ENCODE results near the gene CRADD.

DNA sequence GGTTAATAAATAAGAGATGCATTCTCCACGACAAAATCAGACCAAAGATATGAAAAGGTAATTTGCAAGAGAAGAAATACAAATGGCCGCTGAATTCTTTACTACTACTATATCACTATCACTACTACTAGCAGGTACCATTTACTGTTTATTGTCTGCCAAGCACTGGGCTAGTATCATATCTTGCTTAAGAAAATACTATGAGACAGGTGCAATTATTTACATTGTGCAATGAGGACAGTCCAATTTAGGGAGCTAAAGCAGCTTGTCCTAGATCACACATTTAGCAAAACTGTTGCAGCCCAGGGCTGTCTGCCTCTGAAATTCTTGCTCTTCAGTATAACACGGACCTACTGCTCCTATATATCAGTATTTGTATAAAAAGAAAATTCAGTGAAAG is 52.8 kb downstream of the CRADD start:
- TF ChIP-seq, protein P1, sequence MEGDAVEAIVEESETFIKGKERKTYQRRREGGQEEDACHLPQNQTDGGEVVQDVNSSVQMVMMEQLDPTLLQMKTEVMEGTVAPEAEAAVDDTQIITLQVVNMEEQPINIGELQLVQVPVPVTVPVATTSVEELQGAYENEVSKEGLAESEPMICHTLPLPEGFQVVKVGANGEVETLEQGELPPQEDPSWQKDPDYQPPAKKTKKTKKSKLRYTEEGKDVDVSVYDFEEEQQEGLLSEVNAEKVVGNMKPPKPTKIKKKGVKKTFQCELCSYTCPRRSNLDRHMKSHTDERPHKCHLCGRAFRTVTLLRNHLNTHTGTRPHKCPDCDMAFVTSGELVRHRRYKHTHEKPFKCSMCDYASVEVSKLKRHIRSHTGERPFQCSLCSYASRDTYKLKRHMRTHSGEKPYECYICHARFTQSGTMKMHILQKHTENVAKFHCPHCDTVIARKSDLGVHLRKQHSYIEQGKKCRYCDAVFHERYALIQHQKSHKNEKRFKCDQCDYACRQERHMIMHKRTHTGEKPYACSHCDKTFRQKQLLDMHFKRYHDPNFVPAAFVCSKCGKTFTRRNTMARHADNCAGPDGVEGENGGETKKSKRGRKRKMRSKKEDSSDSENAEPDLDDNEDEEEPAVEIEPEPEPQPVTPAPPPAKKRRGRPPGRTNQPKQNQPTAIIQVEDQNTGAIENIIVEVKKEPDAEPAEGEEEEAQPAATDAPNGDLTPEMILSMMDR (IDR thresholded peaks at IDR 0.05): no peak
- no peak for TF ChIP-seq EZH2phosphoT487 (IDR thresholded peaks at IDR 0.05)
- no peak for TF ChIP-seq EZH2 (IDR thresholded peaks at IDR 0.05)
